Measurements from ENCODE around the gene NFATC2.

Gene NFATC2

DNA sequence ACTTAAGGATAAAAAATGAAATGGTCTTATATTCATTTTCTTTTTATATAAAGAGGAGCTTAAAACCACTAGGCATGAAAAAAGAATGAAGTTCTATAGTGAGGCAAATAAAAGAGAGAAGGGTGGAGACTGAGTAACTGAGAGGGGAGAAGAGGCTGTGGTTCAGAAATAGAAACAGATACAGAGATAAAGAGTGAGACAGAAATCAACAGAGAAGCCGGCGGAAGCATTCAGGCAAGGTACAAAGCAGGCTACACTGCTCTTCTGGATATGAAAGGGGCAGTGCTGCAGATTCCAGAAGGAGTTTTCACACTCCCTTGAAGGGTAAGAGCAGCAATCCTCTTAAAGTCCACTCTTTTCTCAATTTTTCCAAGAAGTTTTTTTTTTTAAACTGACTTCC lies 29.9 kb downstream of the NFATC2 start:
- DNase-seq: no peak

GRCh38 chr20:51511861-51512619 lies 30.5 kb downstream of the NFATC2 start:
- DNase-seq: no peak

DNA sequence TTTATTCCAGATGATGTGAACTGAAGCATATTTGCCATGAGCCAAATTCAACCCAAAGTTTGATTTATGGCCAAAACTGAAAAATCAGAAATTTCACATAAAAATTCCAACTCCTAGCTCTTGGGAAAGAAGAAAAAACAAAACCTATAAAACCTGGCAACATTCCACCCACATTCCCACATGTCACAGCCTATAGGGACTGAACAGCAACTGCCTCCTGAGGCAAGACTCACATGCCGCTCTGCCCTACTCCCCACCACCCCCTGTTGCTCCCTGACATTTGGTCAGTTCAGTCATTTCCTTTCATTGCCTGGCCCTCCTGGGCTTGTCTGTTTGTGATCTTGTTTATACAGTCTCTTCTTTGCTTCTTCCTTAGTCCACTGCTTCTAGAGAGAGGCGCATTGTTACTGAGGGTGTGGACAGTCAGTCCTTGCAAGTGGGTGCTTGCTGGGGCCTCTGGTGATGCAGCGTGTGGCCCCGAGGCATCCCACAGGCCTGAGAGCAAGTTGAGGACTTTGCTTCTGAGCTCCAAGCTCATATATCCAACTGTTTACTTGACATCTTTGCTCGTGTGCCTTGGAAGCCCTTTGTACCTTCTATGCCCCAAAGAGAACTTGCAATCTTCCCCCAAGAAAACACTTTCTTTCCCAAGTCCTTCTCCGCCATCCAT lies 31.4 kb downstream of the NFATC2 start:
- no peak for DNase-seq

GRCh38 chr20:51510169-51510568 lies 32.4 kb downstream of the NFATC2 start:
- no peak for DNase-seq

- DNase-seq: no peak
Observed at GRCh38 chr20:51509208-51509607, 33.3 kb downstream of the NFATC2 start.

DNA sequence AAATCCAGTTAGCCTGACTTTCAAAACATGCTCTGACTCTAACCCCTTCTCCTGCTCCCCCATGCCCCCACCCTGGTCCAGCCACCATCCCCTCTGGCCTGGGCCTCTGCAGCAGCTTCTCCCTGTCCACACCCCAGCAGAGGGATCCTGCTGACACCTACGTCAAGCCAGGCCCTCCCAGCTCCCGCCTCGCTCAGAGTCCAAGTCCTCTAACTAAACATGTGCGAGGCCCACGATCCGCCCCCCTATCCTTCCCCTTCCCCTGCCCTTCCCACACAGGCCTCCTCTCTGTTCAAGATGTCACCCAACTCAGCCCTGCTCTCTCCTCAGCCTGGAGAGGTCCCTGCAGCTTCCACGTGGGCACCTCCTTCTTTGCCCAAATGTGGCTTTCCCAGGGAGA lies 33.7 kb downstream of the NFATC2 start:
- DNase-seq: no peak

- no peak for DNase-seq
Observed at GRCh38 chr20:51508158-51508557, 34.4 kb downstream of the NFATC2 start.

GRCh38 chr20:51507216-51508036 lies 35.1 kb downstream of the NFATC2 start:
- DNase-seq: no peak

DNA sequence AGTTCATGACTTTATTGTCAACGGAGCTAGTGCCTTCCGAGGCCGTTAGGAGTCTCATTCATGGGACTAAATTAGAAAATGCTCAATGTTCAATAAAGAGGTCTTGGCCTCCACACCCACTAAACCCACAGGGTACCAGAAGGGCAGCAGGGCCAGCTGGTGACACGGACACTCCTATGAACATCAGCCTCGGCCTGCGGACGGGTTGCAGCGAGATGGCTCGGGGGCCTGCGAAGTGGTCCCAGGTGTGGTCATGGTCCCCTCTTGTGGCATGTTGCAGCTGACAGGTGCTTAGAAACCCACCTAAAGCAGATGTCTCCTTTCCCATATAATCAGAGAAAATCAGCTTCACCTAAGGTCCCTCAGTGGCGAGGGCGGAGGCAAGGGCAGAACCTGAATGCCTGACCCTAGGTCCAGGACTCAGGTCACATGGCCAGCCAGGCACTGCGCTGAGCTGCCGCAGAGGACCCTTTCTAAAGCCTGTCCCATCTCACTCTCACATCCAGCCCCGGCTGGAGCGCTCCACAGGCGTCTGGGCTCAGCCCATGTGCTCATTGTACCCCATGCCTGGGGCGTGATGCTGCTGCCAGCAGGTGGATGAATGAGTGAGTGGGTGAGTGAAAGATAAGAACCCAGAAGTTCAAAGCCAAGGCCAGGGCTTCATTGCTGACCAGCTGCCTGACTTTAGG lies 35.8 kb downstream of the NFATC2 start:
- DNase-seq: no peak

GRCh38 chr20:51505566-51505965 lies 37.0 kb downstream of the NFATC2 start:
- DNase-seq: no peak

GRCh38 chr20:51503376-51503775 lies 39.1 kb downstream of the NFATC2 start:
- DNase-seq: no peak

- DNase-seq: no peak
Observed at GRCh38 chr20:51500936-51501335, 41.6 kb downstream of the NFATC2 start.

GRCh38 chr20:51500311-51500710 lies 42.2 kb downstream of the NFATC2 start:
- no peak for DNase-seq

GRCh38 chr20:51498765-51499540 lies 43.6 kb downstream of the NFATC2 start:
- DNase-seq: no peak

GRCh38 chr20:51497542-51498467 lies 44.7 kb downstream of the NFATC2 start:
- DNase-seq: no peak

DNA sequence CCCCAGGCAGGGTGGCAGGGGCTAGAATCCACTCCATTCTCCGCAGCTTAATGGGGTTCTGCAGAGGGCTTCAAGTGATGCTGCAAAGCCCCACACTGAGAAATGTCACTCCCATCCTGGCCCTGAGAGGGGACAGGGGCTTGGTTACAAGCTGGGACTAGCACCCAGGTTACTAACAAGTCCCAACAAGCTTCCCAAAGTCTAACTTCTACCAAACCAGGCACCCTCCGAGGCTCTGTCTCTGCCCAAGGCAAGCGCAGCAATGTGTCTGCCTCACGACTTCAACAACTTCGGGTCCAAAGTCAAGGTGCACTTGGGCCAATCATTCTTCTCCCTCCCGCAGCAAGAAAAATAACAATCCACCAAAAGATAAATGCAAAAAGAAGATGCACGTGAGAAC lies 45.6 kb downstream of the NFATC2 start:
- DNase-seq: no peak

DNA sequence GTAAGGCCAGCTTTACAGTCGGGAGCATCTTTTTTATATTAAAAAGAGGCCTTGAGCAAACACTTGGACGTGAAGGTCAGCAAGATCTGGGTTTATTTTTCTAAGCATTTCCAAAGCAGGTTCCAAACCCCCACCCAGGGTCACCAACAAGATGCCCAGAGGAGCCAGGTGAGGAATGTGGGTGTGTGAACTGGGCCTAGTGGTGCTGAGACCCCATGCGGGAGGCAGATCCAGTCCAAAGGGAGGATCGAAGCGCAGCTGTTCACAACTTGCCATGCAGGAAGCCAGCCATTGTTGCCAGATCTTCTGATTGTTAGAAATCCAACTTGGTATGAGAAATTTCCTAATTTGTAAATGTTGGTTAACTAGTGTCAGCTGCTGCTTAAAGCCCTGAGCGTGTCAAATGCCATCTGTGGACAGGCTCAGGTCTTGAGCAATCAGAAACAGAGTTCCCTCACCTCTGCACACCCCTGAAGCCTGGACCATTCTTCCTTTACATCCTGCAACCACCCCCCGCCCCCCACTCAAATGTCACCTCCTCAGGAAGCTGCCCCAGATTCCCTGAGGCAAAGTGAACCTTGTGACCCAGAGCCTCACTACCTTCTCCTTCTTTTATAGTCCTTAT lies 46.5 kb downstream of the NFATC2 start:
- no peak for DNase-seq

DNA sequence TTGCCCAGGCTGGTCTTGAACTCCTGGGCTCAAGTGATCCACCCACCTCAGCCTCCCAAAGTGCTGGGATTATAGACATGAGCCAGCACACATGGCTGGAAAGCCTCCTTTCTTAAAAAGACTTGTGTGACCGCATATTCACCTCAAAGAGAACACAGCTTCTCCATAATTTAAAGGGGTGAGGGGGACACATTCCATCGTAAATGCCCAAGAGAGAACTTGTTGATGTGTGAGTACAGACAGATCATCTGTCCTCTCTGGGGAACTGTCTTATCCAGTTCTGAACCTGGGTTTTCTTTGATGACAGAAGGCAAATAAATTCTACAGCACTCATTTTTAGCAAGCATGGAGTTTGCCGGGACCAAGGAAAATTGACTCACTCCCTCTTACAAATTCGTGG lies 47.2 kb downstream of the NFATC2 start:
- DNase-seq: no peak

DNA sequence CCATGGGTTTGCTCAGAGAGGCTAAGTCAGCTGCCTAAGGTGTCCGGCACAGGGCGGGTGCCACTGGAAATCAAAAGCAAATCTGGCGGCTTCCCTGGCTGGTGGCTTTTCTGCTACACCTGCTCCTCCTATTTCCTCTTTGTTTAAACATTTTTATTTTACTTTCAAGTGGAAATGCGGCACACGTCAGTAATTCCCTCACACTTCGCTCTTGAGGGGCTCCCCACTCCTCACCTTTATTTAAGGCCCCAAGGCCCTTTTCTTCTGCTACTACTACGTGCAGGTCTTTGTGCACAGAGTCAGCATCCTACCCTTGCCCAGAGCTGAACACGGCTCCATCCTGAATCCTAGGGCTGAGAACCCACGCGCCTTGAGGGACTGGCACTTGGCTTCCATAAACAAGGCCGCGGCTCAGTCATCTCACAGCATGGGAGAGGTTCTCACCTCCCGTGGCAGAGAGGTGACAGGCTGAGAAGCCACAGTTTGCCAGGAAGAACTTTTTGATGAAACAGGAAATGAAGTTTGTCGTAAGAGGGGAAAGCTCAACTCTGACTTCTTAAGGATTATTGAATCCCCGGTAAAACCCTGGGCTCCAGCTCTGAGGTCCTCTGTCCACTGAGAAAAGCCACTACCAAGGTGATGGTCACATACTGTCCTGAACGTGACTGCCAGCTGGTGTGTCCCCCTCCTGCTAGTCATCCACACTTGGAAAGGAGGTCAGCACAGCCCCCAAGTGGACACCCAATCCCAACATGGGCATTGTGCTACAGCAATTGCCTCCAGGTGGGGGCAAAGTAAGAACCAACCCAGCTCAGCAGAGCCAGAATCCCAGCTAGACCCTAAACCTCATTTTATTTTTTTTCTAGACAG lies 48.0 kb downstream of the NFATC2 start:
- DNase-seq: no peak

DNA sequence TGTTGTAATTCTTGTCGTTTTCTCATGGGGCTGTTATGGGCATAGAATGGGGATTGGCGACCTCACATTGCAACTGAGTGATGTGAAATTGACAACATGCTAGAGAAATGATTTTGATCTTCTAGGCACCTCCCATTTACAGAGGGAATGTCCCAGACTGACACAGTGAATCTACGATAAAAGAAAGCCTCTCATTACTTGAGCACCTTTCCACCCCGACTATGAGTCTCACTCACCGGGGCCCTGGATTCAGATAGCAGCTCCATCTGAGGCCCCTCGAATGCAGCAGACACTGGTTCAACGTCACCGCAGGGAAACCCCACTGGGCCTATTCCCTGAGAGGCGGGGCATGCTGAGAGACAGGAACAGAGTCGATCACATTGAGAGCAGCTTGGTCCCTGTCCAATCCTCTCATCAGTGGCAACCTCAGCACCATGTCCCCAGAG lies 49.1 kb downstream of the NFATC2 start:
- no peak for DNase-seq

Measured in NCI-H2029 treated with DMSO at 0.1 percent for 48 hours (cell line).